Measurements from ENCODE around the gene KXD1.
A peak's percentile ranks its signal among the peaks of the same experiment; 100 is the strongest.
"Not testable (repeated sequence)": the region's sequence is repeated elsewhere in the genome, so short reads cannot be mapped to it uniquely, and the experiment has no call there.

KXD1 gene, protein sequence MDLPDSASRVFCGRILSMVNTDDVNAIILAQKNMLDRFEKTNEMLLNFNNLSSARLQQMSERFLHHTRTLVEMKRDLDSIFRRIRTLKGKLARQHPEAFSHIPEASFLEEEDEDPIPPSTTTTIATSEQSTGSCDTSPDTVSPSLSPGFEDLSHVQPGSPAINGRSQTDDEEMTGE

DNA sequence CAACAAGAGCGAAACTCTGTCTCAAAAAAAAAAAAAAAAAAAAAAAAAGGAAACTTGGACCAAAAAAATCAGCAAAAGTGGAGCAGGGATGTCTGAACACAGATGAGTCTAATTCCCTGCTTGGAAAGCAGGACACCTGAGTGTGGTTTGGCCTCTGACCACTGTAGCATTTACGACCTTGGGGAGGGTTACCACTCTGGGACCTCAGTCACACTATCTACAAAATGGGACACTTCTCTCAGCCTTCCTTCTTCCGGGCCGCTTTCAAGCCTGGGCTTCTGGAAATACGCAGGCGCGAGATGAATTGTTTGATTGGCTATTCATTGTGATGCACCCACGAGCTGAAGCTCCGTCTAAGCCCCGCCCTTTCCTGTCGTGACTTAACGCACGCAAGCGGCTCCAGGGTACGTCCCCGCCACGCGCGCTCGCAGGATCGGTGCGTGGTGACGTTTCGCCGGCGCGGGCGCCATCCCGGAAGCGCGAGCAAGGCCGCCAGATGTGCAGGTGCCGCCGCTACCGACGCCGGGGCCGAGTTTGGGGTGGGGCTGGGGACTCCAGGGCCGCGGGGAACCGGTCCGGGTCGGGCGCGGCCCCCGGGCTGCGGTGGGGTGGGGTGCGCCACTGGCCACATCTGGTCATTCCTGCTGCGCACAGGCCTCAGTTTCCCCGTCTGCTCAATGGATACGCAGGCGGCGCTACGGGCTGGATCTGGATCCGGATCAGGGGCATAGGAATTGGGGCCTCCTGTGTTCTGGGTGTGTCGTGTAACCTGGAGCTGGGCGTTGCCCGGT, at the start of gene KXD1:
Gene KXD1, plus strand, starts transcription at position 460 of the 791 bp plus-strand sequence. CDS start 4,187 bp downstream, outside the sequence.
- peak; percentile 97 to 99 for DNase-seq

DNA sequence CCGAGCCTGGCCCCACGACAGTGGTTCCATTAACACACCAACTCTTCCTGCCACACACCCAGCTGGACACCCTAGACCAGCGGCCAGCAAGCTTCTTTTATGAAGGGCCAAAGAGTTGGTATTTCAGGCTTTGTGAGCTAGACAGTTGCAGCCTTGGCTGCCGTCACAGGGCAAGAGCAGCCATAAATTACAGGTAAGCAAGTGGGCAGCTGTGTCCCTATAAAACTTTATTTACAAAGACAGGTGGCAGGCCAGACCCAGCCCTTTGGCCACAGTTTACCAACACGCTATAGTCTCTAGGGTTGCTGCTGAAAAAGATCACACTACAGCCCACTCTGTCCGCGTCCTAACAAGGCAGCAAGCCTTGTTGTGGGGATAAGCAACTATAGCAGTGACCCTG, 49.1 kb upstream of the KXD1 start:
- DNase-seq, result no peak

DNA sequence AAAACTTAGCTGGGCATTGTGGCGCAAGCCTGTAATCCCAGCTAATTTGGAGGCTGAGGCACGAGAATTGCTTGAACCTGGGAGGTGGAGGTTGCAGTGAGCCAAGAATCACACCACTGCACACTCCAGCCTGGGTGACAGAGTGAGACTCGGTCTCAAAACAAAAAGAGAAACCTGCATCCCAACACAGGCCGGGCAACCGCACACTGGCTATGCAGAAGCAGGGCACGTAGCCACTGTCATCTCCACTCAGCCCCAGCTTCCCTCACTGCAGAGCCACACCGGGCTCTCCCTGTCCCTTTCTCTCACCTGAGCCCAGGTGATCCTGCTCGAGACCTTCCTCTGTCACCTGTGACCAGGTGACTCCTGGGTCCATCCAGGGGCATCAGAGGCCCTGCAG, 47.5 kb upstream of the KXD1 start:
- DNase-seq, result no peak

DNA sequence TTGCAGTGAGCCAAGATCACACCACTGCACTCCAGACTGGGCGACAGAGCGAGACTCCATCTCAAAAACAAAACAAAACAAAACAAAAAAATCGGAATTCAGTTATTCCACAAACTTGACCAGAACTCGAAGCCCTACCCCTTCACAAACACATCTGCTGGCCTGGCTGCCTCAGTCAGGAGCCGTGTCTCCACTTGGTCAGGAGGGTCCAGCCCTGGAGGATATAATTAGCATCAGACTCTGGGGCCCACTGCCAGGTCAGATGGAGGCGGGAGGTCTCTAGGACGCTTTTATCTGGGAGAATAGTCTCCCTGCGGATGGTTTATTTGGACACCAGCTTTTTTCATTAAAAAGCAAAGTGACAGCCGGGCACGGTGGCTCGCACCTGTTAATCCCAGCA, 43.8 kb upstream of the KXD1 start:
- DNase-seq, result no peak

DNA sequence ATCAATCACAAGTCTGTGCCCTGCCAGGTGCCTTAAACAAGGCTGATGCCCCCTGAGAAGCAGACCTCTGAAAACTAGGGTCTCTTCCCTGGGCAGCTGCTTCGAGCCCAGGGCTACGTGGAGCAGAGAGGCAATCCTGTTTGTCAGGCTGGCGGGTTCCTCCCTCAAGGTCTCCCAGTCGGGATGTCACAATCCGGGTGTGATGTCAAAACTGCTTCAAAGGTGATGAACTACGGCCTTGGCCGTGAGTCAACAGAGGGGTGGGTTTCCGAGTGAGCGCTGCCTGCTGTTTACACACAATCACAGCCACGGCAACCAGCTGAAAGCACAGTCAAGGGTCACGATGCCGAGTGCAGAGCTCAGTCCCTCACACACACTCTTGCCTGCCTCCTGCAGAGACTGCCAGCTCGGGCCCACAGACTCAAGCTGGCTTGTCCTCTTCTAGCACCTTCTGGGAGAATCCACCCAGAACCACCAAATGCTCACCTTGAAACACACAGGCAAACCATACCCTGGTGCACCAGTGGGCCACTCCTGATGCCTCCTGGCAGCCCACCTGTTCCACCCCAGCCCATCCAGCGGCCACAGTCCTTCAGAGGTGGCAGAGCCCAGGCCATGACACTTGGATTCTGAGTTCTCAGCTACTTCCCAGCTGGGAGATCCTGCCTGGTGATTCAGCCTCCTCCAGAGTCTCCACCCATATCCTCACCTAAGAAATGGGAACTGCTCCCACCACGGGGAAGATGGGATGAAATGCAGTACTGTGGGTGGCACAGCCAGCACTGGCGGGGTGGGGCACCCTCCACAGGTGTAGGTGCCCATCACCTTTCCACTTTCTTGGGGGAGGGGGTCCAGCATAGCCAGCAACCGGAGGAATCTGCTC, 42.6 kb upstream of the KXD1 start:
- DNase-seq, result no peak

DNA sequence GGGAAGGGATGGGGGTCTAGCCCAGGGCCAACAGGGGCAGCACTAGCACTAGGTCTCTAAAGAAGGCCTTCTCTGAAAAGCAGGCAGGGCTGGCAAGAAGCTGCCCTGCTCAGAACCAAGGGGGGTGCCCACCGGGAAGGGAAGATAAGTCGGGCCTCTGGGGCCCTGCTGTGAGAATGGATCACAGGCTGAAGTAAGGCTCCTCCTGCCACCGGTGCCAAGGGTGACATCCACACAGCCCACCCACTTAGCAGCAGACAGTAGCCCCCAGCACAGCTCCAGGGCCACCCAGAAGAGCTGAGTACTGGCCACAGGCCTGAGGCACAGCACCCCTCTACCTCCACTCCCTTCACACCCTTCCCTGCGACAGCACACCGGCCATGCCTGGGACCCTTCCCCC, 41.7 kb upstream of the KXD1 start:
- no peak for DNase-seq

DNA sequence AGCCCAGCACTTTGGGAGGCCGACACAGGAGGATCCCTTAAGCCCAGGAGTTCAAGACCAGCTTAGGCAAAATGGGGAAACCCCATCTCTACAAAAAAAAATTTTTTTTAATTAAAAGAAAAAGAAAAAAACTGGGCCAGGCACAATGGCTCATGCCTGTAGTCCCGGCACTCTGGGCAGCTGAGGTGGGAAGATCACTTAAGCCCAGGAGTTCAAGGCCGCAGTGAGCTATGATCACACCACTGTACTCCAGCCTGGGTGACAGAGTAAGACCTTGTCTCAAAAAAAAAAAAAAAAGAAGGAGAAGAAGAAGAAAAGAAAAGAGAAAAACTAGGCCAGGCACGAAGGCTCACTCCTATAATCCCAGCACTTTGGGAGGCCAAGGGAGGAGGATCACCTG, 40.1 kb upstream of the KXD1 start:
- no peak for DNase-seq

DNA sequence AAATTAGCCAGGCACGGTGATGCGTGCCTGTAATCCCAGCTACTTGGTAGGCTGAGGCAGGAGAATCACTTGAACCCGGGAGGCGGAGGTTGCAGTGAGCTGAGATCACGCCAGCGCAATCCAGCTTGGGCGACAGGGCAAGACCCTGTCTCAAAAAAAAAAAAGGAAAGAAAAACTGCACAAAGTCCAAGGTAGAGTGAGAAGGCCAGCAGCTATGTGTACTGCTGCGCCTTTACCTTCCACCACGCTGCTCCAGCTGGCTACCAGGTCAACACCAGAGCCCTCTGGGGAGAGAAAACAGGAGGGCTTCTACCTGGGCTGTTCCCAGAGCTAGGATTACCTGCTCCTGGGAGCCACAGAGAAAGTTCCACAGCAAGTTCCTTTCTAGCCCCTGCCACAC, 39.0 kb upstream of the KXD1 start:
- DNase-seq, result no peak

DNA sequence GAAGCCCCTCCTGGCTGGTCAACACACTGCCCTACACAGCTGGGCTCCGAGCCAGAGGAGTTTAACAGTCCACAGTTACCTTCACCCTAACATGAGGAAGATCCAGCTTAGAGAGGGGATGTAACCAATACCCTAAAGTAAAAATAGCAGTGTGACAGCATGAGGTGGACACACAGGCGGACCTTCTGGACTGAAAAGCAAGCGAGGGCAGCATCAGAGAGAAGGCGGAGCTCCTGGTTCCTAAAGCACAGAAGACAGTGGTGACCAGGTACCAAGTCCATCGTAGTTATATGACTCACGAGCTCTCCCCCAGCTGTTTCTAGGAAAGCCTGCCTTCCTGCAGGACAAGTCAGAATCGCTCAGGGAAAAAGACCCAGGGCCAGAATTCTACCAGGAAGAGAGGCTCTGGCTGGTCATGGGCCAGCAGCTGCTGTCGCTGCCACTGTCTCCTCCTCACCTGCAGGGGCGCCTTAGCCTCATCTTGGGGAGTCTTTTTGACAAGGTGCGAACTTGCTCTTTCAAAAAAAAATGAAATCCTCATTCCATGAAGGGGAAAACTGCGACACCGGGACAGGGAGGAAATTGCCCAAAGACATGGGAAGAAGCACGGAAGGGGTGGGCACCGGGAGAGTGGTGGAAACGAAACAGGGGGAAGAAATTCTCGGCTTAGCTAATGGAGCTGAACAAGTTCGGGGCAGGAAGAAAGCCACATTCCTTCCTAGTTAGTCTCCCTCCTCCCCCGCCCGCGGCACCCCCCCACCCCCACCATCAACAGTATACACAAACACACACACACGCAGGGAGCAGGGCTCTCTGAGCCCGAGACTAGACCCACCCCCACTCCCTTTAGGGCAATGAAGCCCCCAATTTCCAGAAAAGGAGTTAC, 37.5 kb upstream of the KXD1 start:
- DNase-seq, result peak; percentile 29 to 73

DNA sequence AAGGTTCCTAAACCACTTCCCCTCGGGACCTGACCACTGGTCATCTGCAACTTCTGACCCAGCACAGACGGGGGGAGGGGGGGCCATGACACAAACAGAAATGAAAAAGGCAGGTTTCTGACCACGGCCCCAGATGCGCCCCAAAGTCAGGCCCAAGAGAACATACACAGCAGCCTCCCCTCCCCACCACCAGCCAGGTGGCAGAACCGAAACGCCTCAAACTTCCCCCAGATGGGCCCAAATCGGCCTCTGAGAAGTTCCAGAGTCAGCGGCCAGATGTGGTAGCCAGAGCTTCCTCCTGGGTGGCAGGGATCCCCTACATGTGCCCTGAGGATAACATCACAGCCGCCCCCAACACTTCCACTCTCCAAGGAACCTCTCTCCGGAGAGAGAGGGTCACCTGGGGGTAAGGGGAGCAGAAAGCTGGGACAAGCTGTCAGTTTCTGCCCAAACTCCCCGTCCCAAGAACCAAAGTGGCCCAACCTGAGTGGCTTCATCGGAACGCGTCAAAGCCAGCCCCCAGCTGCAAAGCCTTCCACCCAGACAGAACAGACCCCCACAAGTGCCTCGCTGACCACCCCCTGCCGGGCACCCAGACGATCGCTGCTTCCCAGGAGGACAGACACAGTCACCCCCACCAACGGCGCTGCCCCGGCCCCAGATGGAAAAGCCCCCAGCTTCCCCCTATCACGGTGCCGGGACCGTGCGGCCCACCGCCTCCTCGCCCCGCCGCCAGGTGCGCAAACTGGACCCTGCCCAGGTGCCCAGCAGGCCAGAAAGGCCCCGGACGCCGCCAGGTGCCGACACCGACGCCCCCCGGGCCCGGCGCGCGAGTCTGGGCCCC, 36.6 kb upstream of the KXD1 start:
- peak in 1 of 2 experiments; percentile 23 for DNase-seq

DNA sequence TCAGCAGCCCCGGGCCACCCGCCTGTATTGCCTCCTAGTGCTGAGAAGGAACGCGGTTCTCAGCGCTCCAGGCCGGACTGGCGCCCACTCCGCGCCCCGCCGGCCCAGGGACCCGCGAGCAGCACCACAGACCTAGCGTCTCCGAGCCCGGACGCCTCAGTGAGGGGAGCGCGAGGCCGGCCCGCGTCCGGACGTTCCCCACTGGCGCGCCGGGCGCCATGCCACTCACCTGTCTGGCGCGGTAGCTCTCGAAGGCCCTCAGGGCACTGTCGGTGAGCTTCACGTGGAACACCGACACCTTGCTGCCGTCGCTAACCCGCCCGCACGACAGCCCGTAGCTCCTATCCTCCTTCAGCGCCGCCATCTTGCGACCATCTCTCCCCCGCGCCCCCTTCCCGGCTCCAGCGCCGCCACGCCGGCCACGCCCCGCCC, 36.0 kb upstream of the KXD1 start, which contains the start of gene ELL:
Gene ELL, minus strand, starts transcription at position 379 of the 432 bp plus-strand sequence. Its CDS starts 15 bp downstream, at position 364.
- DNase-seq, result no peak

DNA sequence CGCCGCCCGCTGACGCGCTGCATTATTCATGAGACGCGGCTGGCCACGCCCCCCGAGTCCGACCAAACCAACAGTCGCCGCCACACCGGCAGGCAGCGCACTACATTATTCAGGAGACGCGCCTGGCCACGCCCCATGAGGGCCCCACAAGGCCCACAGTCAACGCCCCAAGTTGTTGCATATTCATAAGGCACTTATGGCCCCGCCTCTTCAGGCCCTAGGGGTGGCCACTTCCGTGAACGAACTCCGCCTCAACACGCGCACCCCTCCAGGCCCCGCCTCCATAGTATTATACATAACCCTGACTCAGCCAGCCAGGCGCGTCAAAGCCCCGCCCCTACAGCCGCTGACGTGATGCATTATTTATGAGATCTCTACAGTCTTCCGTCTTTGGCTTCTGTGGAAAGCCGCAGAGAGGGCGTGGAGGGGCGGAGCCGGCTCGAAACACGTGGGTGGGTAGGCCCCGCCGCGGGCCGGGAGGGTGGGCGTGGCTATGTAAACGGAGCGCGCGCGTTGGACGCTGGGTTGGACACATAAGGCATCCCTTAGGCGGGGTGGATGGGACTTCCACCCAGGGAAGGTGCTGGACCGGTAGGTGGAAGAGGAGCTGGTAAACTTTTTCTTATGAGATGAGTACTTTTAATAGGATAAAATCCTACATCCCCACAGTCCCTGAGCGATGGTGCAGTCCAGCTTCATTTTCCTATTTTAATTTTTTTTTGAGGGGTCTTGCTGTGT, 35.4 kb upstream of the KXD1 start:
- DNase-seq, result peak; percentile 100

DNA sequence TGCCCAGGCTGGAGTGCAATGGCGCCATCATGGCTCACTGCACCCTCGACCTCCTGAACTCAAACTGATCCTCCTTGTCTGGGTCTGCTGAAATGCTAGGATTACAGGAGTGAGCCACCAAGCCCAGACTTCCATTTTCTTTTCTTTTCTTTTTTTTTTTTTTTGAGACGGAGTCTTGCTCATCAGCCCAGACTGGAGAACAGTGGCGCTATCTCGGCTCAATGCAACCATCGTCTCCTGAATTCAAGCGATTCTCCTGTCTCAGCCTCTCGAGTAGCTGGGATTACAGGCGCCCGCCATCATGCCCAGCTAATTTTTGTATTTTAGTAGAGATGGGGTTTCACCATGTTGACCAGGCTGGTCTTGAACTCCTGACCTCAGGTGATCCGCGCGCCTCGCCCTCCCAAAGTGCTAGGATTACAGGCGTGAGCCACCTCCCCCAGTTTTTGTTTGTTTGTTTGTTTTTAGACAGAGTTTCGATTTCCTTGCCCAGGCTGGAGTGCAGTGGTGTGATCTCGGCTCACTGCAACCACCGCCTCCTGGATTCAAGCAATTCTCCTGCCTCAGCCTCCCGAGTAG, 34.7 kb upstream of the KXD1 start:
- DNase-seq, result not testable (repeated sequence)

DNA sequence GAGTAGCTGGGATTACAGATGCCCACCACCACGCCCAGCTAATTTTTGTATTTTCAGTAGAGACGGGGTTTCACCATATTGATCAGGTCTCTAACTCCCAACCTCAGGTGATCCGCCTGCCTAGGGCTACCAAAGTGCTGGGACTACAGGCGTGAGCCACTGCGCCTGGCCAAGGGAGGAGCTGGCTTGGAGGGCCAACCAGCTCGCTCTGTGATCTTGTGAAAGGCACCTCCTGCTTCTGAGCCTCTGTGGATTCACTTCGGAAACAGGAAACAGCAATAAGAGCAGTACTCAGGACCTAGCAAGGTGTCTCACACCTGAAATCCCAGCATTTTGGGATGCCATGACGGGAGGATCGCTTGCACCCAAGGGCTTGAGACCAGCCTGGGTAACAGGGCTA, 33.8 kb upstream of the KXD1 start:
- DNase-seq, result no peak

DNA sequence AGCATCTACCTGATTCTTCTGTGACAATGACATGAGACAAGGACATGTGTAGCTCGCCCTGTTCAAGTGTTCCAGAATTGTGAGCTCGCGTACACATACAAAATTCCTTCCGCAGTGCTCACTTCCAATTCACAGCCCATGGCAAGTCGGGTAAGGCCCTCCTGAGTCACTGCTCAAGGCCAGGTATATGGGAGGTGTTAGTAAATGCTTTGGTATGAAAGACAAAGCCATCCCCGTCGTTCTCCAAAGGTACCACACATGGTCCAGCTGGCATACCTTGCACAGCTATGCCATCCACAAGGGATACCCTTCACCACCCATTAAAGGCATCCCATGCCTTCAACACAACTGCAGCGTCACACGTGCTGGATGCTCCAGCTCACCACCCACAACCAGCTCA, 31.4 kb upstream of the KXD1 start:
- DNase-seq, result no peak

DNA sequence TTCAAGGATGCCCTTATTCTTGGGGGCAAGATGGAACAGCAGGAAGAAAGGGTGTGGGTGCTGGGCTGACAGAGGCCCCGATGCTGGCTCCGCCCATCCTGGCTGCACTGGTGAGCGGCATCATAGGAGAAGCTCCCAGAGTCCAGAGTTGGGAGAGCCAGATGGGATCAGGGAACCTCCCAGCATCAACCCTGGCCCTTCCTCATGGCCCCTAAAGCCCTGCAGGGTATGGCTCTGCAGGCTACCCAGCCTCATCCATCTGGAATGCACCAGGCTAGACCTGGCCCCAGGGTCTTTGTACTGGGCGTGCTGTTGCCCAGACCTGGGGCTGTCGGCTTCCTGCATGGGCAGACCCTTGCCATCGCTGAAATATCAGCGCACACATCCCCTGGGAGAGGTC, 27.9 kb upstream of the KXD1 start:
- peak; percentile 65 to 91 for DNase-seq

DNA sequence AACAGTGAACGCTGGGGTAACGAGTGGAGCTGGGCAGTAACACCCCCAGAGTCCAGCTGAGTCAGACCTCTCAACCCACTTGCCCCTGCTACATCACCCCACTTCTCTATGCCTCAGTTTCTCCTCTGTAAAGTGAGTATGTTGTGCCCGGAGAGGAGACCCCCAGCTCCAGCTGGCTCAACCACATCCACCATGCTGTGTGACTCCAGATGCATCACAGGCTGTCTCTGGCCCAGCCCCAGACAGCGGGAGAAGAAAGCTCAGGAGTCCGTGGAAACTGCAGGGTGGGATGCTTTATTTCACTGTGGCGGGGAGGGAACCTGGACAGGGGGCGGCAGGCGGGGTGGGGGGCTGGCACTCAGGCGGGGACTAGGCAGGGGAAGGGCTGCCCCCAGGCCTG, 26.2 kb upstream of the KXD1 start:
- no peak for DNase-seq

DNA sequence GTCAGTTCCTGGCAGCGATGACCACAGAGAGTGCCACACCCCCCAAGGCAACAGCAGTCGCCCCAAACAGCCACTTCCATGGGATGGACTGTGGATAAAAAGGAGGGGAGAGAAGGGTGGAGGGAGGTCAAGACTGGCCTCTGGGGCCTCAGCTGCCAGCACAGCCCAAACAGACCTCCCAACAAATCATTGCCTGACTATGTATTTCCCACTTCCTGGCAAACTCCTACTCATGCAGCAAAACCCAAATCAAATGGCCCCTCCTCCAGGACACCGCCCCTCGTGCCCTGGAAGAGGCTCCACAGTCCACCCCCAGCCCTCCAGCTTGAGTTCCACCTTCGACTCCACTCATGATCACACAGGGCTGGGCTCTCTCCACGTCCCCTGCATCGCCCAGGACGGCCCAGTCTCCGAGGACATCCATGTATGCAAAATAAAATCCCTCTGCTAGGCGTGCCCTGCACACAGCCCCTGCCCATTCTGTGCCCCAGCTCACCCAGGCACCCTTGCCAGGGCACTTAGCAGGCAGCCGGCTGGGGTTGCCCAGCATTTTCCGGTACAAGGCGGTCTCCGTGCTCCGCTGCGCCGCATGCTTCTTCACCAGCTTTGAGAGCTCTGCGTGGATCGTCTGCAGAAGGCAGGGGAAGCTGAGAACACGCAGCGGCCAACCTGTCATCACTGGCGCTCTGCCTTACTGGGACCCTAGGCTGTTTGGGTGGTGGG, 25.3 kb upstream of the KXD1 start:
- DNase-seq, result no peak

DNA sequence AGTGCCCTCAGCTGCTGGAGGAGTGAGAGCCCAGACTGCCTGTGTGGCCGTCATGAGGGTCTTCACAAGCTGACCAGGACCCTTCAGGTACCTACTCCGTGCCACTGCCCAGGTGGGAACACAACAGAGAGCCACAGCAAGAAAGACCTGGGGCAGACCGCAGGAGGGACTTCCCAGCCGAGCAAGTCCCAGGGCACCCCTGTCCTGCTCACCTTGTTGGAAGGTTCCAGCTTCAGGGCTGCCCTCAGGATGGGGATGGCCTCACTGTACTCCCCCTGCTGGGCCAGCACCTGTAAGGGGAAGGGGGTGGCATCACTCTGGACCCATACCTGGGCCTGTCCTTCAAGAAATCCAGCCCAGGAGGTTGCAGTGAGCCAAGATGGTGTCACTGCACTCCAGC, 24.6 kb upstream of the KXD1 start:
- no peak for DNase-seq

DNA sequence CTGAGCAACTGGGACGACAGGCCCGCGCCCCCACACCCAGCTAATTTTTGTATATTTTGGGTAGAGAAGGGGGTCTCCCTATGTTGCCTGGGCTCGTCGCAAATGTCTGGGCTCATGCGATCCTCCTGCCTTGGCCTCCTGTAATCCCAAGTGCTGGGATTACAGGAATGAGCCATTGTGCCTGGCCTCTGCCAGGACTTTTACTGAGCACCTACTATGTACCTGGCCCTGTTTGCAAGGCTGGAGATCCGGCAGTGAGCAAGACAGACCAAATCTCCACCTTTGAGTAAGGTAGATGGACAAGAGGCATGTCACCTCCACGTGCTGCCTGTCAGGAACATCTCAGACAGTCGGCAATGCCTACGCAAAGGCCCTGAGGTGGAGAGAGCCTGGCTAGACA, 21.2 kb upstream of the KXD1 start:
- no peak for DNase-seq
